ENCODE measurements around the gene BCKDHB. TPM values are rescaled to one million over a fixed set of nuclear protein-coding genes. Genes with fewer than 3 reads are reported as not detected.

The BCKDHB gene
- total RNA-seq, 1 donor from 2014 or later = 12.9 TPM

DNA sequence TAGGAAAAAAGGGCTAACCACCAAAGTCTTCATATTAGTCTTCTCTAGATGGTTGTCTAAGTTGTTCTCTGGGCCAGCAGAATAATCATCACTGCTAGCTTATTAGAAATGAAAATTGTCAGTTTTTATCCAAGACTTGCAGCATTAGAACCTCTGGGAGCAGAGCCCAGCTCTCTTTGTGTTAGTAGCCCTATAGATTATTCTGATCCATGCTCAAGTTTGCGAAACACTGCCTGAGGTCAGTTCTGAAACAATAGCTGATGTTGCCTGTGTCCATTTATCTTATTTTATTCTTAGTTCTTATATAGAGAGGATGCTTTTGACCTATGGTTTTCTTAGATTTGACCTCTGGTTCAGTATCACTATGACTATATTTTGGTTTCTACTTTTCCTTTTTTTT, 66.9 kb downstream of the BCKDHB start:
- Mint-ChIP-seq H3K27me3 (ENCODE audit: low read depth) (no peaks in the 10 kb centered on the region), H3K27ac (ENCODE audit: unreplicated experiment) (no peak overlapping the region), H3K36me3 (ENCODE audit: low read depth) (peaks cover 1% of the 10 kb centered on the region), H3K9me3 (ENCODE audit: low read depth) (no peaks in the 10 kb centered on the region), H3K4me3 (ENCODE audit: unreplicated experiment) (no peak overlapping the region), H3K4me1 (ENCODE audit: low read depth) (peaks cover 9% of the 10 kb centered on the region)
- DNase-seq (ENCODE audit: low spot score) = no peak
- no peak for TF ChIP-seq CTCF (IDR thresholded peaks at IDR 0.05)

DNA sequence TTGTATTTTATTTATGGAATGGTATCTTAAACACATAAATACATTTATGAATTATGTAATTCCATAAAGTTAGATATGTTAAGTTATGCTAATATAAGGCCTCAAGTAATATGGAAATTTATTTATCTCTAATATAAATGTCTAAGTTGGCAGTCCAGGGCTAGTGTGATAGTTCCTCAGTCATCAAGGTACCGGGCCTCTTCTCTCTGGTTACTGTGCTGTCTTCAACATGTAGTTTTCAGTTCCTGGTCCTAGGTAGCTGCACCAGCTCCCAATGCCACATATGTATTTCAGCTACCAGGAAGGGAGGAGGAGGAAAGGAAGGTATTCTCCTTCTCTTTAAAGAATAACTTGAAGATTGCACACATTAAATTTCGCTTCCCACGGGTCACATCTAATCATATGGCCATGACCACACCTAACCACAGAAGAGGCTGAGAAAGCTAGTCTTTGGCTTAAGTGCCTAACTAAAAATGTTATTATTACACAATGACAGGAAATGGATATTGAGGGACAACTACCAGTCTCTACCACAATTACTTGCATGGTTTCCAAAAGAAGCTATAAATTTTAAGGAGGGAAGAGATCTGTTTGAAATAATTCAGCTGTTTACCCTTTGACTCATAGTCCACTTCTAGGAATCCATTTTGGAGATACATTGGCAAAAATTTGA, 68.6 kb downstream of the BCKDHB start:
- Mint-ChIP-seq H3K27me3 (ENCODE audit: low read depth) (no peaks in the 10 kb centered on the region), H3K4me3 (ENCODE audit: unreplicated experiment) (no peak overlapping the region), H3K4me1 (ENCODE audit: low read depth) (peaks cover 9% of the 10 kb centered on the region), H3K27ac (ENCODE audit: unreplicated experiment) (peak overlapping the region; percentile 57), H3K9me3 (ENCODE audit: low read depth) (no peaks in the 10 kb centered on the region), H3K36me3 (ENCODE audit: low read depth) (peaks cover 1% of the 10 kb centered on the region)
- no peak for TF ChIP-seq CTCF (IDR thresholded peaks at IDR 0.05)
- DNase-seq (ENCODE audit: low spot score) = no peak

DNA sequence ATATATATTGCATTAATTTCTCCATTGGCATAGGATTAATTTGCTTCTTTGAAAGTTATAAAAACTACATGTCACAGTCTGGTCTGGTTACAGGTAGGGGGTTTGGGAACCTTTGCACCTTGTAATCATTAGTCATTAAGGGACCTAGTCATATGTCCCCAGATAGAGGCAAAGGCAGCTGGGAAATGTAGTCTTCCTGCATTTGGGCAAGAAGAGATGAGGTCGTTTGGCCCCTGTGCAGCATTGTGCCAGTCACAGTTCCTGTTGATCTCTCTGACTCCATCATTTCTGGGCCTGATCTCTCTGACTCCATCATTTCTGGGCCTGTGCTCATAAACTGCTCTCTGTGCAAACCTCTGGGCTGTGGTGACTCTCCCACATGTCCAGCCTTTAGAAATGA, 73.2 kb downstream of the BCKDHB start:
- Mint-ChIP-seq H3K27me3 (ENCODE audit: low read depth) (no peaks in the 10 kb centered on the region), H3K36me3 (ENCODE audit: low read depth) (no peaks in the 10 kb centered on the region), H3K27ac (ENCODE audit: unreplicated experiment) (no peak overlapping the region), H3K4me1 (ENCODE audit: low read depth) (peaks cover 36% of the 10 kb centered on the region), H3K4me3 (ENCODE audit: unreplicated experiment) (no peak overlapping the region), H3K9me3 (ENCODE audit: low read depth) (peaks cover 2% of the 10 kb centered on the region)
- no peak for TF ChIP-seq CTCF (IDR thresholded peaks at IDR 0.05)
- no peak for DNase-seq (ENCODE audit: low spot score)

DNA sequence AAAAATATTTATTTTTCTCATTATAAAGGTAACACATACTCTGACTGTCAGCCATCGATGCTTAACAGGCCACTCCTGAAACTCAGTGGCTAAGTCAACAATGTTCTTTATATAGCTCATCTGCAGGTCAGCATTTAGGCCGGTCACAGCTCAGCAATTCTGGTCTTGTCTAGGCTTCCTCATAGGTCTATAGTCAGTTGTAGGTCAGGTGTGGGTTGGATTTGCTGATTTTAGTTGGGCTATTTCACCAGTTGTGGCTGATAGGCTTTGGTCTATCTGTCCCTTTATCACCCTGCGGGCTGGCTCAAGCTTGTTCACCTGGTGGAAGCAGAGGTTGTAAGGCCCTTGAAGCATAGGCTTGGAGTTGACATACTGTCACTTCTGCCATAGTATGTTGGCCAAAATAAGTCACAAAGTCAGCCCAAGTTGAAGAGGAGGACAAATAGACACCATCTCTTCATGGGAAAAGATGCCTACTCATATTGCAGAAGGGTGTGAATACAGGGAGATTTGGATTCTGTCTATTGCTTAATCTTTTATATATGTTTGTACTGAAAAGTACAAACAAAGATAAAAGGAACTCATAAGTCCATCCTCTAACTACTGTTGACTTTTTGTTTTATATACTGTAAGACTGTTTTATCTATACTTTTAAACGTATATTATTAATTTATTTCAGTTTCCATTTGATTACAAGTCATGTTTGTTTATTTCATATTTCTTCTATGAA, 75.0 kb downstream of the BCKDHB start:
- peak overlapping the region; percentile 66 for H3K27ac Mint-ChIP-seq (ENCODE audit: unreplicated experiment)
- peaks cover 8% of the 10 kb centered on the region for H3K9me3 Mint-ChIP-seq (ENCODE audit: low read depth)

More for the DNA sequence above, 75.0 kb downstream of the BCKDHB start:
- Mint-ChIP-seq H3K4me1 (ENCODE audit: low read depth) (peaks cover 29% of the 10 kb centered on the region), H3K27me3 (ENCODE audit: low read depth) (no peaks in the 10 kb centered on the region), H3K4me3 (ENCODE audit: unreplicated experiment) (no peak overlapping the region), H3K36me3 (ENCODE audit: low read depth) (peaks cover 3% of the 10 kb centered on the region)
- TF ChIP-seq CTCF (IDR thresholded peaks at IDR 0.05) = no peak
- no peak for DNase-seq (ENCODE audit: low spot score)
